Islet of Langerhans (tissue), 1 donor: ENCODE results near the gene INPP5B.

Experiments
- FAIRE-seq: peaks from one replicate; lab custom pipeline; 2011; peaks lifted over from hg19 to GRCh38; lab: Jason Lieb, UNC

The INPP5B gene

DNA sequence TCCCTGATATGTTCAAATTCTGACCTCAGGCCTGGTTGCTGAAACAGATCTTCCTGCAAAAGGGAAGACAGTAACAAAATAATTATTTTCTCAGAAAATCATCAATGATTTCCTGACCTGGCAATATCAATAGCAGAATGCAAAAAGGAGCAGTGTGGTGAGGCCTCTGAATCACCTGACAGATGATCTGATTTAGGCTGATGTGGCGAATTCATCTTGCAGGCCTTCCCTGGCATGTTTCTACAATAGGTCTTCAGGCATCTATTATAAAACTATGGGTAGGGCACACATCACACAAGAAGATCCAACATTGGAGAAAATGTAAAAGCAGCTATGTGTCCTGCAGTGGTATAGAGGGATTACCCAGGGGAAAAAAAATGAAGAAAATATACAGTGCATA lies 80.4 kb downstream of the INPP5B start:
- FAIRE-seq, result no peak

DNA sequence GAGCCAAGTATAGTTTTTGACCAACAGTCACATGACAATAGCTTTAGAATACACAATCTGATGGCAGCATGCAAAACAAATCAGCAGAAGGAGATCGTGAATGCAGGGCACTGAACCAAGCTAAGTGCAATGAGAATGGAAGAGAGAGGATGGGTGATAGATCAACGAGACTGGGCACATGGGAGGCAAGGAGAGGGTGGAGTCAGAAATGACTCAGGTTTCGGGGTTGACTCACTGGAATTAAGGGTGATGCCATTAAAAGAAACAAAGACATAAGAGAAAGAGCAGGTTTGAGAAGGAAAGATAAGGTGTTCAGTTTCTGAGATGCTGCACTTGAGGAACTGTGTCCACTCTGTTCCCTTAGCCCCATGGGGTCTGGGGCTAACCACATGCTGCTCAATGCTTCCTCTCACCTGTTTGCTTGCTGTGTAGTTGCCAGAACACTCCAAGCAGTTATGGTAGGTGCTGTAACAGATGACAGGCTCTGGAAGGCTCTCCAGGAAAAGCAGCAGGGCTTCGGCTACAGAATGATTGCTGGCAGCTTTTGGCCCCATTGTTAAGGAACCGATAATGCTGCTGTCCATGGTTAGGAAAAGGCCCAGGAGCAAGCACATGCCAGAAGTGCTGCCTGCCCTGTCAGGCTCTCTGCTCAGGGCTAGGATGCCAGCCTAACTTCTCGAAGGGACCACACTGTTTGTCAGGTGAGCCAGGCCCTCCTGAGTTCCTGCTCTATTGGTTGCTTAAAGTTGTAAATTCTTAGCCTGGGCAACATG lies 81.3 kb downstream of the INPP5B start:
- FAIRE-seq, result no peak

DNA sequence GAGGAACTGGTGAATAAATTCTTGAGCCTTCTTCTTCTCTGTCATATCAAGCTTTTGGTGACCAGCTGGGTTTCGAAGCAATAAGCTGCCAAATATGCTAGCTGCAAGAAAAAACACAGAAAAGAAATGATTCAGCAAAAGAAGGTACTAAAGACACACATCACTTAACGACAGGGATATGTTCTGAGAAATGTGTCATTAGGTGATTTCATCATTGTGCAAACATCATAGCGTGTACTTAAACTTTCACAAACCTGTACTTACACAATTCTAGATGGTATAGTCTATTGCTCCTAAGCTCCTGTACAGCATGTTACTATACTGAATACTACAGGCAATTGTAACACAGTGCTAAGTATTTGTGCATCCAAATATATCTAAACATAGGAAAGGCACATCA lies 84.5 kb downstream of the INPP5B start:
- FAIRE-seq, result no peak

DNA sequence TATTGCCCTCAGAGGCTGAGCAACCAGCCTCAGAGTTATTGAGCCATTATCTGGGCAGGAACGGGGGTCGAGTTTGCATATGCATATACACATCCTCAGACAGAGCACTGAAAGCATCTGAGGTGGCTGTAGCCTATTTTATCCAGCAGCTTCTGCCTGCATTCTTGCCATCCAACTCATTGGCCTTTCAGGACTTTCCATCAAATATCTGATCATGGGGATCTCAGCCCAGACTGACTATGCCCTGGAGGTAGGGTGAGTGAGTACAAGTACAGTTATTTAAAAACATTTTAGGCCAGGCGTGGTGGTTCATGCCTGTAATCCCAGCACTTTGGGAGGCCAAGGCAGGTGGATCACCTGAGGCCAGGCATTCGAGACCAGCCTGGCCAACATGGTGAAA lies 85.7 kb downstream of the INPP5B start:
- FAIRE-seq, result no peak

DNA sequence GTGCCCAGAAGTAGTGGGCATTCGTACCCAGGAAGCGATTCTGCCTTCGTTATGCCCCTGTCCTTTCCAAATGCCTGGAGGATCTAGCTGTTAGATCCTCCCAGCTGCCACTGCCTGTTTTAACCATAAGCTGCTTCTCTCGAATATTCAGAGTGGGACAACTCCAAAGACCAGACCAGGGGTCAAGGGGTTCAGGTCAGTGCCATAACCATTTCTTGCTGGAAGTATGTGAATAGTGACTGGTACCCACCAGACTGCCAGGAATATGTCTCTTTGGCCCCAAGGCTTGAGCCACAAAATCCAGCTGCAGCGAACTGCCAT lies 86.5 kb downstream of the INPP5B start:
- FAIRE-seq, result no peak

DNA sequence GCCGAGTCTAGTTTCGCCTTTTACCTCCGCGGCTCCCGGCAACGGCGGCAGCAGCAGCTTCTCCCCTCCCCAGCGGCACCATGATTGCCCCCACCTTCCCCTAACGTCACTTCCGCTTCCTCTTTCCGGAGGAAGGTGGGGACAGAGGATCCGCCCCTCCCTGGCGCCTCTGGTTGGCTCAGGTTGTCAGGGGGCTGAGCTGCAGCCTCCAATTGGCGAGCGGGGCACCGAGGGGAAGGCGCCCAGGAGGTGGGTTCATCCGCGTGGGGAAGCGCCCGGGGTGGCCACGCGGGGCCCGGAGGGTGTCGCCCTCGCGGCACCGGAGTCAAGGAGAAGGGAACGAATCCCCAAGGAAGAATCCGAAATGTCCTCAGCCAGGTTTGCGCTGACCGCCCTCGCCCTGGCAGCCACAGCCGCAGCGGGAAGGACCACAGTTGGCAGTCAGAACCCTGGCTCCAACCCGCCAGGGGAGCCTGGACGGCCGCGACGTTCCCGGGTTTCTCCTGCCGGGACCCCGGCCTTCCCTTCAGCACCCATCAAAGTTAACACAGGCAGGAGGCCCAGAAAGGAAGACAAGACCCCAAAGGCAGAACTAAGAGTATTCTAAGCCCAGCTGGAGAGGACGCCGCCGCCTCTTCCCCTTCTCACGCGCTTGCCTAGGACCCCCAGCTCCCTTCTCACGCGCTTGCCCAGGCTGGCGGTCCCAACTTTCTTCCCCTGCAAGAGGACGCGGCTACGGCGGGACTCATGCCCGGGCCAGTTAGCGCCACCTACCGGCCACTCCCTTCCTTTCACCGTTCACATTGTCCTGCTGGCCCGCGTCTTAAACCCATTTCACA lies 87.1 kb downstream of the INPP5B start, which contains the start of gene MTF1:
TSS of gene MTF1 (minus strand) at position 86 of the 839 bp plus-strand sequence. CDS start 1,934 bp downstream, outside the sequence.
- no peak for FAIRE-seq

DNA sequence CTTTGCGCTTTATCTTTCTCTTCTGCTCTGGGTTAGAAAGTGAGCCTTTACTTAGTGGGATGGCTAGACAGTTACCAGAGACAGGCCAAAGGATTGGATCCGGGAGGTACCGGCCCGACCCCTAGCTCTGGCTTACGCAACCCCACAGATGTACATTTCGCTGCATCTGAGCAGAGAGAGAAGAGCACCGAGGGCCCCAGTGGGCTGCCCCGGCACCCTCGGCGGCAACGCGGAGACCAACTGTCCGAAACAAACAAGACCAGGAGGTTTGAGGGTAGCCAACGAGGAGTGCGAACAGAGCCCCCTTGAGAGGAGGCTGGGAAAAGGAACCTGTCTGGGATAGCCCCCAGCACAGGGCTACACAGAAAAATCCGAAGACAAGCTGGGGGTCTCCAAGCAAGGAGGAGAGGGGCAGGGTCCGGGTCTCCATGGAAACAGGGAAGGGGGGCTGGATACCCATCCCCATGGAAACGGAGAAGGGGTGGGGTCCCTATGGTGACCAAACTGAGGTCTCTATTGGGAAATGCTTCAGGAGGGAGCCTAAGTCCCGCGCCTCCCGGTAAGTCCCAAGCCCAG lies 87.8 kb downstream of the INPP5B start:
- FAIRE-seq, result no peak

DNA sequence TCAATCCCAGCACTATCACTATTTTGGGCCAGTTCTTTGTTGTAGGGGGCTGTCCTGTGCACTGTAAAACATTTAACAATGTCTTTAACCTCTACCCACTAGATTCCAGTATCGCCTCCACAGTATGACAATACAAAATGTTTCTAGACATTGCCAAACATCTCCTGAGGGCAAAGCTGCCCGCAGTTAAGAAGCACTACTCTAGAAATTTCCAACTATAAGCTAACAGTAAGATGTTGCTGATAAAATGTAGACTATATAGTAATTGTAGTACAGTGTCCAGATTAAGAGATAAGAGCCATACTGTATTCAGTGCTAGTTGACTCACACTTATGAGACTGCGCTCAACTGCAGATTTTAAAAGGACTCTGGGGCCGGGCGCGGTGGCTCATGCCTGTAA lies 92.4 kb downstream of the INPP5B start:
- FAIRE-seq, result no peak

DNA sequence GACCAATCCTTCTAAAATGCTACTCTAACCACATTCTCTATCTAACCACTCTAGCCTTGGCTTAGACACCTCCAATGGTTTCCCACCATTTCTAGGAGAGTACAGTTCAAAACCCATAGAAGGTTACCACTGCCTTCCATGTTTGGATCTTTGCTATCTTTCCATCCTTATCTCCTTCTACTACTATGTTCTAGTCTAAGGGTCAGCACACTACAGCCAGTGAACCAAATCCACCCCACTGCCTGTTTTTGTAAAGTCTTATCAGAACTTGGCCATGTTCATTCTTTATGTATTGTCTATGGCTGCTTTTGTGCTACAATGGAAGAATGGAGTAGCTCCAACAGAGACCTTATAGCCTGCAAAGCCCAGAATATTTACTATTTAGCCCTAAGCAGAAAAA lies 93.7 kb downstream of the INPP5B start:
- FAIRE-seq, result no peak

DNA sequence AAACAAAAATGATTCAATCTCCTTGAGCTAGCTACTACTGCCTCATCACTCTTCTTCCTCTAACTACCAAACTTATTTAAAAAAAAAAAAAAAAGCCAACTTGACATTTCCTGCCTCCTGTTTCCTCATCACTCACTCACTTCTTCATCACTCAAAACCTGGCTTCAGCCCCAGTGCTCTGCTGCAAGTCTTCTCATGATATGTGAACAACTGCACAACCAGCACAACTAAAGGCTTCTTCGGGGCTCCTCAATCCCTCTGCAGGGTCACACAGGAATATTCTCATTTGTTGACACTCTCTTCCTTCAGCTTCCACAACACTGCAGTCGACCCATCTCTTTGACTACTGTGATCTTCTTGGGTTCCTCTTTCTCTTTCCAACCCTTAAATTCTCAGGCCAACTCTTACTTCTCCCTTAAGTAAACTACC lies 95.1 kb downstream of the INPP5B start:
- FAIRE-seq, result no peak

DNA sequence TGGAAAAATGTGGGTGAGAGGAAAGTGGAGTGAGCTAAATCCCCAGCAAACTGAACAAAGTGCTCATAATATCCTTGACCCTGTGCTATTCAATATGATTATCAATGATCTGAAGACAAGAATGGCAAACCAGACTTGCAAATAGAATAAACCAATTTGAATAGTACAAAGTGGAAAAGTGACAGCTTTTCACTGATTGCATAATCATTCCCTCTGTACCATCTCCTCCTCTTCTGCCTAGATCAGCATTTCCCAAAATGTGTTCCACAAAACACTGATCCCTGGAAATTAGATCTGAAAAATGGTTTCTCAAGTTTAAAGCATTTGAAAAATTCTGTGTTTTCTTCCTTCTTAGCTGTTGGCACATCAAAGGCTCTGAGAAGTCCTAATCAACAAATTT lies 95.6 kb downstream of the INPP5B start:
- no peak for FAIRE-seq

DNA sequence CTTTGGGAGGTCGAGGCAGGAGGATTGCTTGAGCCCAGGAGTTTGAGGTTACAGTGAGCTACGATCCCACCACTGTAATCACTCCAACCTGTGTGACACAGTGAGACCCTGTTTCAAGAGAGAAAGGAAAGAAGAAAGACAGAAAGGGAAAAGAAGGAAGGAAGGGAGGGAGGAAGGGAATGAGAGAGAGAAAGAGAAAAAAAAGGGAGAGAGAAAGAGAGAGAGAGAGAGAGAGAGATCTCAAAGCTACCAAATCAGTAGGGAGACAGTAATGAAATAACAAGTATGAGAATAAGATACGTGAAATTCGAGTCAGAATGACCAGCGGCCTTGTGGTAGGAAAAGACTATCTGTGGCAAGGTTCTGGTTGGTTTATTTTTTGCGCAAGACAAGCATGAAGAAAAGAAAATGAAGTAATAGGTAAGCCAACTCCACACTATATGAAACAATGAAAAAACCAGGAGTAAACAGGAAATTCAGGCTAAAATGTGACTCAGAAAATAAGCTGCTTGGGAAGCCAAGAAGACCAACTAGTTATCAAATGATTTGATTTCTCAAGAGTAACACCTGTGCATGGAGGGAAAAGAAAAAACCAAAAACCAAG lies 96.4 kb downstream of the INPP5B start:
- FAIRE-seq, result no peak

DNA sequence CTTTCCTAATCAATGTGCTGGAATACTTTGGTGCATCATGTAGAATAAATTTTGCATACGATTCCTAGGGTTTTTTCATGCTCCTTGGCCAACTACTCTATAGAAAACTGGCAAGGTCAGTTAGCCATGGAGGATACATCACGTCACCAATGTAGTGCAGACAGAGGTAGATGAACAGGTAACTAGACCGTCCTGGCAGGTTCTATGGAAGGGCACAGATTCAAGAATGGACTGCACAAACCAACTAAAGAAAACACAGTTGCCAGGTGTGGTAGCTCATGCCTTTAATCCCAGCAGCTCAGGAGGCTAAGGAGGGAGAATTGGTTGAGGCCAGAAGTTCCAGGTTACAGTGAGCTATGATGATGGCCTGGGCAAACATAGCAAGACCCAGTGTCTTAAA lies 97.4 kb downstream of the INPP5B start:
- no peak for FAIRE-seq

DNA sequence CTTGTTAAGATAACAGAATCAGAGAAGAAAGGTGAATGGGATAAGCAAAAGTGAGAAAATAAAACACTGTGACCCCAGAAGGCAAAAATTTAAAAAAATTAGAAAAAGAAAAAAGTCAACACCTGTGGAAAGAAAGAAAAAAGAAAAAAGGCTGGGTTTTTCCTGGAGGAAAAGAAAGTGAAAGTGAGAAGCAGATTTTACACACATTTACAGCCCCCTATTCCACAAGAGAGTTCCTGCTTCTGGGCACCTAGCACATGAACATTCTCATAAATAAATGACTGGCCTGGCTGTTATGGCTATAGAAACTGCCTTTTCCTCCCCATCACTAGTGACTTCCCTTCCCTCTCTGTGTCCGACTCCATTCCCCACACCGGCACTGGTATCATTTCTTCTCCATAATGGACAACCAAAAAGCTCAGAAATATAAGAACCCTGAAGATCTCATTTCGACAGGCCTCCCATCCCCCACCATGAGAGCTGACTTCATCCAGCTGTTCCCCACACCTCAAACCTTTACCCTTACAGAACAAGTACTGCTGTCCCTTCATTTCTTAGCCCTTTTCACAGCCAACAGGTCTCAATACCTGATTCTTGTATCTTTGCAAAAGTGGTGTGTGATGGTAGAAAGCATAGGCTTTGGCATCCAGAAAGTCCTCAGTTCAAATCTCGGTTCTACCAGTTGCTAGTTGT lies 100.1 kb downstream of the INPP5B start:
- no peak for FAIRE-seq

DNA sequence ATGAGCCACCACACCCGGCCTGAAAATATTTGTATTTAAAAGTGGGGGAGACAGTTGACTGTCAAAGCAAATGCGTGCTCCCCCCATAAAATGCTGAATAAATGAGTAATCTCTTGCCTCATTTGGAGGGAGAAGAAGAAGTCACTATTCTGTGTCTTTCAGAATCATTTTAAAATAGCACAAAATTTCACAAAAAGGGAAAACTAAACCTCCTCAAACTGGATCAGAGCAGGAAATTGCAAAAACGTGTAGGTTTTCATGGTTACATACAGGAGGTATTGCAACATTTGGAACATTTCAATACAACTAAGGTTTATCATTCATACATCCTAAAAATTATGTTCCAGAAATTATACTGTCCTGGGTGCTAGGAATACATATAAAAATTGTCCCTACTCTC lies 101.1 kb downstream of the INPP5B start:
- no peak for FAIRE-seq

DNA sequence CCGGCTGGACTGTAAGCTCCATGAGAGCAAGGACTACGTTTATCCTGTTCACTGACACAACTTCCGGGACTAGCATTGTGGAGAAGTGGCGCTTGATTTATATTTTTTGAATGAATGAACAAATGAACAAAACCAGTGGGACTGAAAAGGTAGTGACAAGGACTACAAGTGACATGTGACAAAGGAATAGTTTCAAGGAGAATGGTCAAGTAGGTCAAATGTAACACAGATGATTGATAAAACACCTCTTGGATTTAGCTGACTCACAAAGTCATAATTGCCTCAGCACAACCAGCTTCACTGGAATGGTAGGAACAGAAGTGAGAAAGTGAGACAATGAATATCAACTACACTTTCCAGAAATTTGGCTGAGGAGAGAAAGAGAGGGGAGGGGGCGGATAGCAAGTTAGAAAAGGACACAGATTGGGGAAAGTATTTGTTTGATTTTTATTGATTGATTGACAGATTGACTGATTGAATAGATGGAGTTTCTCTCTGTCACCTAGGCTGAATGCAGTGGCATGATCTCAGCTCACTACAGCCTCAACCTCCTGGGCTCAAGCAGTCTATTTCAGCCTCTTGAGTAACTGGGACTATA lies 101.7 kb downstream of the INPP5B start:
- FAIRE-seq, result no peak

DNA sequence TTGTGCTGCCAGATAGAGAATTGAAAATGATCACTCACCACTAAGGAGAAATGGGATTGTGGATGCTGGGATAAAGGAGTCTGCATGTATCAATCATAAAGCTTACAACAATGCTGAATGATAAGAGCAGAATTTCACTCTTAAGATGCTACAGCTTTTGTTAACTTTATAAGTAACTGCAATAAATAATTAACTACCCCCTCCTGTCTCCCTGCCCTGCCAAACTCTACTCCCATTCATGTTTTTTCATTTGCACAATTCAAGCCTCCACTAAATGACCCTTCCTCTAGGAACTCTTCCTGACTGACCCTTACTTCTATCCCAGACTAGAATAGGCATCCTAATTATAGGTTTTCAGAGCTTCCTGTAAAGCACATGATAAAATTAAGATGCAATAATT lies 102.3 kb downstream of the INPP5B start:
- FAIRE-seq, result no peak

DNA sequence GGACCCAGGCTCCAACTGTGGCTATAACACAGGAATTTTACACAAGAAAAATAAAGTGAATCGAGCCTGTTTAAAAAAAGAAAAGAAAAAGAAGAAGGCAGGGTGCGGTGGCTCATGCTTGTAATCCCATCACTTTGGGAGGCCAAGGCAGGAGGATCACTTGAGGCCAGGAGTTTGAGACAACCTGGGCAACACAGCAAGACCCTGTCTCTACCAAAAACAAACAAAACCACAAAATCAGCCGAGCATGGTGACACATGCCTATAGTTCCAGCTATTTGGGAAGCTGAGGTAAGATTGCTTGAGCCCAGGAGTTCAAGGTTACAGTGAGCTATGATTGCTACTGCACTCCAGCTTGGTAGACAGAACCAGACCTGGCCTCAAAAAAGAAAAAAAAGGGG lies 105.2 kb downstream of the INPP5B start:
- no peak for FAIRE-seq

DNA sequence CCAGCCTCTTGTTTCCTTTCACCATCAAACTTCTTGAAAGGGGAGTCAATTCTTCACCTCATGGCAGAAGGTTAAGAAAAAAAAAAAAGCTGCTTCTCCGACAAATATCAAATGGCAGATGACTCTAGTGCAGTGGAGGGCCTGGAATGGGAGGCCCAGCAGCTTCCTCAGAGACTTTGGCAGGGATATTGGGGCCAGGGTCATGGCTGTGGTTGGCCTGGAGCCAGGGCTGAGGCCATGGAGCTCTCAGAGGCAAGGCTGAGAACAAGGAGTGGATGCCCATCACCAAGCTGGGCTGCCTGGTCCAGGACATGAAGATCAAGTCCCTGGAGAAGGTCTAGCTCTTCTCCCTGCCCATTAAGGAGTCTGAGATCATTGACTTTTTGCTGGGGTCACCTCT lies 106.1 kb downstream of the INPP5B start:
- FAIRE-seq, result no peak

DNA sequence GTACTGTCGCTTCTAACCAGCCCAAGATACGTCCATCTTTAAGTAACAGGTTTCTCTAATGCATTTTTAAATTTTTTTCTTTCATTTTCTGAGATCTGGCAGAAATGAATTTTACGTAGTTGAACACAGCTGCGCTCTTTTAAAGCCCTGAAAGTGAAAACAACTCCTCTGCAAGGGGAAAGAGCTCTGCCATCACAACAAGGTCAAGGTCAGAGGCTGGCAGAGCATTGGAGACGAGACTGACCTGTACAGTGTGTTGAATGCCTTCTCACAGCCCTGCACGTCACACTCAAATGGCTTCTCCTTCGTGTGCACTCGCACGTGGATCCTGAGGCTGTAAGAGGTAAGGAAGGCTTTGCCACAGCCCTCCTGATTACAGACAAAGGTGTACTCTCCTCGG lies 107.2 kb downstream of the INPP5B start:
- no peak for FAIRE-seq

DNA sequence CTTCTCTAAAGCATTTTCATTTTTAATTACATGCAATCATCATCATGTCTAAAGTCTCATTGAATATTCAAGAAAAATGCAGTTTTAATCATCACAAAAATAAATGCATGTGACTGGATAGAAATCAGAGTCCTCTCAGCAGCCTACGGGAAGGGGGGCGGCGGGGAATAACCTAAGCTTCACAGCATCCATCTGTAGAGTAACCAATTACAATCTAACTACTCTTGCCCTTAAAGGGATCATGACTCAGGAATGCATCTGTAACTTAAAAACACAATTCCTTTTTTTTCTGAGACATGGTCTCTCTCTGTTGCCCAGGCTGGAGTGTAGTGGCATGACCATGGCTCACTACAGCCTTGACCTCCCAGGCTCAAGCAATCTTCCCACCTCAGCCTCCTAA lies 110.1 kb downstream of the INPP5B start:
- no peak for FAIRE-seq

DNA sequence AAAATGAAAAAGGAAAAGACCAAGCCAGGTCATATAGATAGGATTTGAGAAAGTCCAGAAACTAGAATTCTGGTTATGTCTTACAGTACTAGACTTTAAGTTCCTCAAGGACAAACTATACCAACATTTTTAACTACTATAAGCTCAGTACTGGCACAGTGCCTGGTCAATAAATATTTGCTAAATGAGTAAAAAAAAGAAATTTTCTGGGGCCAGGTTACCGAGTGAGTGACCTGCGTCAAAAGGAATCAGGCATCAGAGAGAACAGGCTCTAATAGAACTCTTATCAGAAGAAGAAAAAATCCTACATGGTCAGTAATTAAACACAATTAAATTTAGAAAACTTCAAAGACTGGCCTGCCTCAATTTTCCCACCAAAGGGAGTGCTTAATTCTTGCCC lies 115.0 kb downstream of the INPP5B start:
- FAIRE-seq, result peak; percentile 13
